CD4-positive, alpha-beta T cell (primary cell): ENCODE data around the gene HOXC11. TPM values are rescaled to one million over a fixed set of nuclear protein-coding genes. Genes with fewer than 3 reads are reported as not detected.

Source experiments
- ATAC-seq: fragments of 200-7000 bp; cut with Tn5 transposase; one replicate; pipeline ENCODE4 v1.10.0; 2022; ENCODE audit warnings: mild to moderate bottlenecking; ENCODE audit not compliant: poor library complexity
- CTCF ChIA-PET: fragments of 350-600 bp; sonication (Branson Sonifier 250); formaldehyde crosslinking; loops from one replicate; lab custom pipeline; 2021; ENCODE audit warnings: antibody characterized with exemption, inconsistent platforms; lab: Charles Lee
- POLR2A ChIA-PET: fragments of 350-600 bp; sonication (Branson Sonifier 250); formaldehyde crosslinking; loops from one replicate; lab custom pipeline; 2021; ENCODE audit warnings: antibody characterized with exemption, inconsistent platforms; lab: Charles Lee
- DNase-seq, 14 experiments: peaks; one replicate each; pipeline ENCODE4 v3.0.0-alpha.2; 2013 to 2020; ENCODE audit warnings: mixed read lengths in 2 of 14
- H3K27ac ChIP-seq, 2 donors: one replicate each; pipeline versions ENCODE4 v1.5.1 to v1.7.0; 2013; ENCODE audit warnings: low read length in 2 of 2, low read depth in 1 of 2, mild to moderate bottlenecking in 1 of 2
- H3K27me3 ChIP-seq, 2 experiments: 1 replicate in 1 of 2; 2 replicates in 1 of 2; pipeline versions ENCODE4 v1.6.1 to v1.7.0; 2013; ENCODE audit warnings: low read length in 2 of 2, control low read depth in 1 of 2, mild to moderate bottlenecking in 1 of 2, moderate library complexity in 1 of 2; ENCODE audit not compliant: insufficient read depth in 2 of 2, control insufficient read depth in 1 of 2
- H3K36me3 ChIP-seq: one replicate; pipeline ENCODE4 v1.6.1; 2013; ENCODE audit warnings: low read length, control low read depth; ENCODE audit not compliant: insufficient read depth
- H3K4me1 ChIP-seq: one replicate; pipeline ENCODE4 v1.6.1; 2013; ENCODE audit warnings: low read length, control low read depth; ENCODE audit not compliant: insufficient read depth
- H3K4me3 ChIP-seq: one replicate; pipeline ENCODE4 v1.5.1; 2013; ENCODE audit warnings: mild to moderate bottlenecking, low read length, moderate library complexity
- H3K9me3 ChIP-seq, 2 experiments: 1 replicate in 1 of 2; 2 replicates in 1 of 2; pipeline versions ENCODE4 v1.6.1 to v1.7.0; 2013; ENCODE audit warnings: low read length in 2 of 2, mild to moderate bottlenecking in 2 of 2, control low read depth in 1 of 2, moderate library complexity in 1 of 2; ENCODE audit not compliant: control insufficient read depth in 1 of 2, insufficient read depth in 1 of 2
- H3K27ac Mint-ChIP-seq: one replicate; pipeline ENCODE4 v1.8.0; 2020; ENCODE audit warnings: mixed read lengths
- H3K27me3 Mint-ChIP-seq: one replicate; pipeline ENCODE4 v1.8.0; 2021; ENCODE audit warnings: mixed read lengths
- H3K36me3 Mint-ChIP-seq: one replicate; pipeline ENCODE4 v1.8.0; 2021; ENCODE audit warnings: low read depth, mixed read lengths
- H3K4me1 Mint-ChIP-seq: one replicate; pipeline ENCODE4 v1.8.0; 2021; ENCODE audit warnings: low read depth, mixed read lengths
- H3K4me3 Mint-ChIP-seq: one replicate; pipeline ENCODE4 v1.8.0; 2020; ENCODE audit warnings: mild to moderate bottlenecking, mixed read lengths
- H3K9me3 Mint-ChIP-seq: one replicate; pipeline ENCODE4 v1.8.0; 2020; ENCODE audit warnings: mixed read lengths
- intact Hi-C, 2 experiments: fragments of 100-400 bp; cut with DNase I in 1 of 2; cut with micrococcal nuclease in 1 of 2; formaldehyde crosslinking; loops; one replicate each; pipeline versions ENCODE4 v1.15.1 to v1.9.0; 2023 to 2025; cut with DNase I, micrococcal nuclease
- total RNA-seq, 174 experiments: library from RNA in 2 of 174; stranded (reverse) in 2 of 174; gene quantifications; one replicate each; pipeline ENCODE4 v1.2.3 and lab custom pipeline; 2021 to 2026
- TF ChIP-seq, protein P1 (sequence below): fragments of 200-600 bp; IDR thresholded peaks from one replicate; pipeline ENCODE4 v1.8.0; 2022; ENCODE audit warnings: antibody characterized with exemption, mild to moderate bottlenecking

The HOXC11 gene
- total RNA-seq, 2 experiments from 2014 or later: not detected

- Mint-ChIP-seq H3K4me3 (no peak overlapping the region), H3K27ac (no peak overlapping the region), H3K36me3 (no peaks in the 10 kb centered on the region), H3K9me3 (no peaks in the 10 kb centered on the region), H3K4me1 (peaks cover 12% of the 10 kb centered on the region), H3K27me3 (peaks cover 96% of the 10 kb centered on the region)
- ATAC-seq (no peak), DNase-seq (no peak)
- H3K4me1 ChIP-seq: peaks cover 15% of the 10 kb centered on the region
- intact Hi-C loops: no loop called here
- TF ChIP-seq, protein P1, sequence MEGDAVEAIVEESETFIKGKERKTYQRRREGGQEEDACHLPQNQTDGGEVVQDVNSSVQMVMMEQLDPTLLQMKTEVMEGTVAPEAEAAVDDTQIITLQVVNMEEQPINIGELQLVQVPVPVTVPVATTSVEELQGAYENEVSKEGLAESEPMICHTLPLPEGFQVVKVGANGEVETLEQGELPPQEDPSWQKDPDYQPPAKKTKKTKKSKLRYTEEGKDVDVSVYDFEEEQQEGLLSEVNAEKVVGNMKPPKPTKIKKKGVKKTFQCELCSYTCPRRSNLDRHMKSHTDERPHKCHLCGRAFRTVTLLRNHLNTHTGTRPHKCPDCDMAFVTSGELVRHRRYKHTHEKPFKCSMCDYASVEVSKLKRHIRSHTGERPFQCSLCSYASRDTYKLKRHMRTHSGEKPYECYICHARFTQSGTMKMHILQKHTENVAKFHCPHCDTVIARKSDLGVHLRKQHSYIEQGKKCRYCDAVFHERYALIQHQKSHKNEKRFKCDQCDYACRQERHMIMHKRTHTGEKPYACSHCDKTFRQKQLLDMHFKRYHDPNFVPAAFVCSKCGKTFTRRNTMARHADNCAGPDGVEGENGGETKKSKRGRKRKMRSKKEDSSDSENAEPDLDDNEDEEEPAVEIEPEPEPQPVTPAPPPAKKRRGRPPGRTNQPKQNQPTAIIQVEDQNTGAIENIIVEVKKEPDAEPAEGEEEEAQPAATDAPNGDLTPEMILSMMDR: no peak
- peaks cover 91 to 97% of the 10 kb centered on the region in 2 experiments for H3K27me3 ChIP-seq
- peaks cover 0 to 34% of the 10 kb centered on the region in 2 experiments for H3K9me3 ChIP-seq
- H3K36me3 ChIP-seq: no peaks in the 10 kb centered on the region
- ChIA-PET POLR2A (no interaction called here), CTCF (interaction anchor here (1.4 kb wide), 1 partner anchor 21 kb away, joined by 3 read pairs; no protein-coding TSS in a partner anchor)
- no peak overlapping the region for H3K4me3 ChIP-seq
- no peak overlapping the region for H3K27ac ChIP-seq
These were observed 40.9 kb upstream of the HOXC11 start for GRCh38 chr12:53931844-53932581.

- H3K9me3 Mint-ChIP-seq: no peaks in the 10 kb centered on the region
- Histone ChIP-seq H3K36me3 (no peaks in the 10 kb centered on the region), H3K4me1 (peaks cover 9% of the 10 kb centered on the region), H3K4me3 (no peak overlapping the region), H3K9me3 (peaks cover 0 to 30% of the 10 kb centered on the region in 2 experiments), H3K27me3 (peaks cover 91 to 98% of the 10 kb centered on the region in 2 experiments), H3K27ac (no peak overlapping the region)
- no peak overlapping the region for H3K27ac Mint-ChIP-seq
- no peak overlapping the region for H3K4me3 Mint-ChIP-seq
- POLR2A ChIA-PET: no interaction called here
- H3K4me1 Mint-ChIP-seq: peaks cover 21% of the 10 kb centered on the region
- no peaks in the 10 kb centered on the region for H3K36me3 Mint-ChIP-seq
- CTCF ChIA-PET: no interaction called here
- ATAC-seq: no peak
- H3K27me3 Mint-ChIP-seq: peaks cover 99% of the 10 kb centered on the region
- DNase-seq: no peak
- intact Hi-C loops: no loop called here
- TF ChIP-seq, protein P1: no peak
These were observed 40.0 kb upstream of the HOXC11 start for GRCh38 chr12:53932915-53933314.

- Mint-ChIP-seq H3K9me3 (no peaks in the 10 kb centered on the region), H3K36me3 (no peaks in the 10 kb centered on the region), H3K4me1 (peaks cover 35% of the 10 kb centered on the region), H3K27ac (no peak overlapping the region), H3K27me3 (peaks cover 90% of the 10 kb centered on the region), H3K4me3 (no peak overlapping the region)
- TF ChIP-seq, protein P1: no peak
- POLR2A ChIA-PET: no interaction called here
- Histone ChIP-seq H3K36me3 (no peaks in the 10 kb centered on the region), H3K4me1 (peaks cover 19% of the 10 kb centered on the region), H3K4me3 (no peak overlapping the region), H3K27me3 (peaks cover 88 to 99% of the 10 kb centered on the region in 2 experiments), H3K9me3 (peaks cover 0 to 40% of the 10 kb centered on the region in 2 experiments), H3K27ac (no peak overlapping the region)
- DNase-seq (no peak), ATAC-seq (no peak)
- CTCF ChIA-PET: no interaction called here
- intact Hi-C loops: loop anchor here in 1 of 2 experiments (2.0 kb wide), 1 partner anchor 15 kb away; no protein-coding TSS in a partner anchor
These were observed 37.3 kb upstream of the HOXC11 start for GRCh38 chr12:53935383-53936341.
